Stimulated activated CD4-positive, alpha-beta T cell treated with anti-CD3 and anti-CD28 coated beads, Interleukin-2, amount 100 ng/mL, for 4 hours (primary cell): Measurements from ENCODE around the gene ZNF471.

Experiments used
- DNase-seq: peaks from one replicate; pipeline ENCODE4 v3.0.0-alpha.2; 2020; ENCODE audit warnings: low read depth

Gene ZNF471

GRCh38 chr19:56573914-56574313 is 66.3 kb downstream of the ZNF471 start:
- no peak for DNase-seq

GRCh38 chr19:56577719-56578602 is 70.3 kb downstream of the ZNF471 start:
- DNase-seq = no peak
